Keratinocyte (primary cell): ENCODE data around the gene SMYD3. TPM values are rescaled to one million over a fixed set of nuclear protein-coding genes. Genes with fewer than 3 reads are reported as not detected.

Experiments used
- DNase-seq: peaks from one replicate; pipeline ENCODE4 v3.0.0-alpha.2; 2011; ENCODE audit warnings: low read depth, missing footprints, low spot score
- FAIRE-seq: peaks from 2 replicates; lab custom pipeline; 2011; peaks lifted over from hg19 to GRCh38; lab: Jason Lieb, UNC
- H2AFZ ChIP-seq: 2 replicates; pipeline ENCODE4 v1.6.0; 2012; ENCODE audit warnings: low read length, control low read depth, inconsistent platforms; ENCODE audit not compliant: control insufficient read depth
- H3K27ac ChIP-seq: 2 replicates; pipeline ENCODE4 v1.5.1; 2011; ENCODE audit warnings: low read length; ENCODE audit not compliant: control insufficient read depth, insufficient read depth
- H3K27me3 ChIP-seq: 3 replicates; pipeline ENCODE4 v1.6.0; 2011; ENCODE audit warnings: low read length; ENCODE audit not compliant: control insufficient read depth, insufficient read depth; ENCODE audit errors: extremely low read depth
- H3K36me3 ChIP-seq, 2 experiments: 2 replicates in 1 of 2; 3 replicates in 1 of 2; pipeline ENCODE4 v1.5.1; 2011; ENCODE audit warnings: low read length in 2 of 2, mild to moderate bottlenecking in 1 of 2; ENCODE audit not compliant: control insufficient read depth in 2 of 2, insufficient read depth in 2 of 2; ENCODE audit errors: extremely low read depth in 1 of 2
- H3K4me1 ChIP-seq: 3 replicates; pipeline ENCODE4 v1.5.1; 2011; ENCODE audit warnings: low read length; ENCODE audit not compliant: control insufficient read depth, insufficient read depth; ENCODE audit errors: extremely low read depth
- H3K4me2 ChIP-seq: 3 replicates; pipeline ENCODE4 v1.6.0; 2011; ENCODE audit warnings: low read depth, low read length; ENCODE audit not compliant: control insufficient read depth, insufficient read depth; ENCODE audit errors: extremely low read depth
- H3K4me3 ChIP-seq, 3 experiments: fragments of 200-600 bp in 1 of 3; sonication (generic) in 1 of 3; 2 replicates in 2 of 3; 3 replicates in 1 of 3; pipeline ENCODE4 v1.5.1; 2011 to 2016; ENCODE audit warnings: low read length in 3 of 3, mild to moderate bottlenecking in 3 of 3, control low read depth in 2 of 3, inconsistent platforms in 1 of 3, low read depth in 1 of 3, mixed read lengths in 1 of 3, mixed run types in 1 of 3, moderate library complexity in 1 of 3; ENCODE audit not compliant: control insufficient read depth in 2 of 3, insufficient read depth in 2 of 3; ENCODE audit errors: extremely low read depth in 1 of 3
- H3K79me2 ChIP-seq: 2 replicates; pipeline ENCODE4 v1.6.0; 2012; ENCODE audit warnings: low read length; ENCODE audit not compliant: control insufficient read depth, insufficient read depth
- H3K9ac ChIP-seq: 3 replicates; pipeline ENCODE4 v1.6.0; 2011; ENCODE audit warnings: low read length; ENCODE audit not compliant: control insufficient read depth, insufficient read depth; ENCODE audit errors: extremely low read depth
- H3K9me1 ChIP-seq: 3 replicates; pipeline ENCODE4 v1.6.0; 2011; ENCODE audit warnings: low read length; ENCODE audit not compliant: control insufficient read depth, insufficient read depth; ENCODE audit errors: extremely low read depth
- H3K9me3 ChIP-seq: 2 replicates; pipeline ENCODE4 v1.5.1; 2012; ENCODE audit warnings: low read depth, low read length; ENCODE audit not compliant: control insufficient read depth
- H4K20me1 ChIP-seq: 3 replicates; pipeline ENCODE4 v1.6.0; 2011; ENCODE audit warnings: low read length; ENCODE audit not compliant: control insufficient read depth, insufficient read depth; ENCODE audit errors: extremely low read depth
- EZH2 ChIP-seq: IDR thresholded peaks from one replicate; pipeline ENCODE4 v1.6.1; 2012; ENCODE audit warnings: inconsistent platforms, mild to moderate bottlenecking, low read length, moderate library complexity
- dilution Hi-C: fragments of 300-500 bp; cut with MboI; formaldehyde crosslinking; loops from one replicate; pipeline ENCODE4 v1.7.0; 2020; ENCODE audit warnings: low sequenced_read_pairs; ENCODE audit not compliant: extremely low pct_ligation_motif_present
- polyA plus RNA-seq, 5 experiments: library from polyadenylated mRNA; depleted of rRNA in 3 of 5; stranded (reverse) in 3 of 5; stranded (forward) in 1 of 5; unstranded in 1 of 5; fragments of >200 nt; gene quantifications; 1 replicate in 1 of 5; 2 replicates in 3 of 5; 3 replicates in 1 of 5; pipeline versions ENCODE4 v1.2.1 to v1.2.3, GENCODE V29; 2011 to 2012; ENCODE audit warnings: missing spikeins in 2 of 5, low read depth in 1 of 5, low replicate concordance in 1 of 5
- TF ChIP-seq, protein P1 (sequence below), 3 experiments: IDR thresholded peaks in 1 of 3; conservative IDR thresholded peaks in 1 of 3; optimal IDR thresholded peaks in 1 of 3; 2 replicates in 2 of 3; 3 replicates in 1 of 3; pipeline versions ENCODE3 to v1.5.1; 2011; ENCODE audit warnings: low read length in 3 of 3, mild to moderate bottlenecking in 3 of 3, moderate library complexity in 2 of 3, control low read depth in 1 of 3, inconsistent platforms in 1 of 3; ENCODE audit not compliant: insufficient read depth in 2 of 3; ENCODE audit errors: extremely low read depth in 1 of 3

The SMYD3 gene
- polyA plus RNA-seq, 1 donor (not counting 4 experiments of a cell fraction or from before 2014, with no cell fraction given), result 31.0 TPM

DNA sequence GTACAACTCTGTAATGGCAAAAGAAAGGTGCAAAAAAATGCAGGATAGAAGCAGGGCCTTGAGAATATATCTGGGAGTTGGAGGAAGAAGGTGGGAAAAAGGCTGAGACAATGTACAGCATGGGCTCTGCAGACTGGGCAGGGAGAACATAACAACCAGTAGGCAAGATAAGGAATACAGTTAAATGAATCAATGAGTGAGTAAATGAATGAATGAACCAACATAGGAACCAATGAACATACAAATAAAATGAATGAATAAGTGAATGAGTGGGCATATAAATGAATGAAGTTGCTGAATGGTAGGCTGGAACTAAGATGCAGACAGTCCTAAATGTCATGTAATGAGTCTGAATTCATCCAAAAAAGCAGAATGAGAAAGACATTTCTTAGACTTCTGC lies 370.6 kb downstream of the SMYD3 start:
- DNase-seq (no peak), FAIRE-seq (no peak)
- Histone ChIP-seq H3K27ac (no peak overlapping the region), H3K4me2 (no peak overlapping the region), H3K4me1 (peaks cover 26% of the 10 kb centered on the region), H3K27me3 (no peaks in the 10 kb centered on the region), H3K9me1 (no peaks in the 10 kb centered on the region), H2AFZ (no peak overlapping the region), H3K9me3 (peaks cover 2% of the 10 kb centered on the region), H4K20me1 (no peaks in the 10 kb centered on the region), H3K9ac (no peak overlapping the region), H3K36me3 (no peaks in the 10 kb centered on the region), H3K4me3 (no peak overlapping the region), H3K79me2 (no peaks in the 10 kb centered on the region)
- TF ChIP-seq EZH2, result no peak
- TF ChIP-seq, protein P1, sequence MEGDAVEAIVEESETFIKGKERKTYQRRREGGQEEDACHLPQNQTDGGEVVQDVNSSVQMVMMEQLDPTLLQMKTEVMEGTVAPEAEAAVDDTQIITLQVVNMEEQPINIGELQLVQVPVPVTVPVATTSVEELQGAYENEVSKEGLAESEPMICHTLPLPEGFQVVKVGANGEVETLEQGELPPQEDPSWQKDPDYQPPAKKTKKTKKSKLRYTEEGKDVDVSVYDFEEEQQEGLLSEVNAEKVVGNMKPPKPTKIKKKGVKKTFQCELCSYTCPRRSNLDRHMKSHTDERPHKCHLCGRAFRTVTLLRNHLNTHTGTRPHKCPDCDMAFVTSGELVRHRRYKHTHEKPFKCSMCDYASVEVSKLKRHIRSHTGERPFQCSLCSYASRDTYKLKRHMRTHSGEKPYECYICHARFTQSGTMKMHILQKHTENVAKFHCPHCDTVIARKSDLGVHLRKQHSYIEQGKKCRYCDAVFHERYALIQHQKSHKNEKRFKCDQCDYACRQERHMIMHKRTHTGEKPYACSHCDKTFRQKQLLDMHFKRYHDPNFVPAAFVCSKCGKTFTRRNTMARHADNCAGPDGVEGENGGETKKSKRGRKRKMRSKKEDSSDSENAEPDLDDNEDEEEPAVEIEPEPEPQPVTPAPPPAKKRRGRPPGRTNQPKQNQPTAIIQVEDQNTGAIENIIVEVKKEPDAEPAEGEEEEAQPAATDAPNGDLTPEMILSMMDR (optimal IDR thresholded peaks at IDR 0.05 in 1 of 3, IDR thresholded peaks at IDR 0.05 in 1 of 3, conservative IDR thresholded peaks at IDR 0.05 in 1 of 3; ENCODE audit: extremely low read depth in 1 of 3, insufficient read depth in 2 of 3, low read length in 3 of 3), result no peak
- dilution Hi-C loops, result no loop called here

DNA sequence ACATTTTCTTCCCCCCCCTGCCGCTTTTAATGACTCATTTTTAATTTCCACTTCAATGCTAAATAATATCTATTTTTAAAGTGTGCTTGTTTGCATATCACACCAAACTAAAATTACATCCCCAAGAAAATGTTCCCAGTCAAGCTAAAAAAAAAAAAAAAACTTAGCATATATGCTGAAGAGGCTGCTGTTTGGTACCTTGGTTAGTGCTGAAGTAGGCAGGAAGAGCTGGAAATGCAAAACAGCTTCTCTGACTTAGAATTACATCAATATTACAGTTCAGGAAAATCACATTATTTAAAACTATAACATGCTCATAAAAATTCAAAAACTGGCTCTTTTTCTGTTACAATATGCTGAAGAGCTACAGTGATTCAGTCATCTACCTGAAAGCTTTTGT lies 372.3 kb downstream of the SMYD3 start:
- no peaks in the 10 kb centered on the region for H3K9me3 ChIP-seq
- no peak overlapping the region for H3K9ac ChIP-seq
- DNase-seq, result no peak
- no peak for FAIRE-seq
- no peak overlapping the region for H3K27ac ChIP-seq
- no peaks in the 10 kb centered on the region for H4K20me1 ChIP-seq
- no peaks in the 10 kb centered on the region for H3K27me3 ChIP-seq
- H3K4me3 ChIP-seq, result no peak overlapping the region
- no peak overlapping the region for H2AFZ ChIP-seq
- H3K79me2 ChIP-seq, result no peaks in the 10 kb centered on the region
- dilution Hi-C loops, result no loop called here
- no peaks in the 10 kb centered on the region for H3K9me1 ChIP-seq
- H3K36me3 ChIP-seq, result no peaks in the 10 kb centered on the region
- H3K4me2 ChIP-seq, result no peak overlapping the region
- TF ChIP-seq, protein P1 (optimal IDR thresholded peaks at IDR 0.05 in 1 of 3, IDR thresholded peaks at IDR 0.05 in 1 of 3, conservative IDR thresholded peaks at IDR 0.05 in 1 of 3; ENCODE audit: extremely low read depth in 1 of 3, insufficient read depth in 2 of 3, low read length in 3 of 3), result no peak
- no peak for TF ChIP-seq EZH2
- peaks cover 10% of the 10 kb centered on the region for H3K4me1 ChIP-seq
